GM20000 (cell line): Measurements from ENCODE around the gene TBL1X.

Experiments
- DNase-seq: peaks from one replicate; pipeline ENCODE4 v3.0.0; 2012; ENCODE audit warnings: low spot score
- TF ChIP-seq, protein P1 (sequence below): IDR thresholded peaks from 2 replicates; pipeline ENCODE4 v1.5.1; 2012; ENCODE audit warnings: mild to moderate bottlenecking, control low read depth; ENCODE audit errors: extremely low read depth, missing control alignments

Gene TBL1X

DNA sequence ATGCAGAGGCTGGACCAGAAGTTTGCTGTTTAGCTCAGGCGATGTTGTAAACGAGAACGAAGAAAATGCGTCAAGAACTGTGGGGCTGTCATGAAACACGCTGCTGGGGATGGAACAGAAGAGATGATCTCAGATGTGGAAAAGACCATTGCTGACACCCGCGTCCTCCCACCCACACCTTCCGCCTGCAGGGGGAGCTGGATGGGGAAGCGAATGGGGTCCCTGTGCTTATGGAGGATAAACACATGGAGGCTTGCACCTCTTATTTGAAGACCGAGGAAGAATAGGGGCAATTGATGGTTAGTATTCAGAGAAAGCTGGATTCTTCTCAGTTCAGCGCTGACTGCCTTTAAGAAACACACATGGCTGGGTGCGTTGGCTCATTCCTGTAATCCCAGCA is 236.9 kb downstream of the TBL1X start:
- TF ChIP-seq, protein P1, sequence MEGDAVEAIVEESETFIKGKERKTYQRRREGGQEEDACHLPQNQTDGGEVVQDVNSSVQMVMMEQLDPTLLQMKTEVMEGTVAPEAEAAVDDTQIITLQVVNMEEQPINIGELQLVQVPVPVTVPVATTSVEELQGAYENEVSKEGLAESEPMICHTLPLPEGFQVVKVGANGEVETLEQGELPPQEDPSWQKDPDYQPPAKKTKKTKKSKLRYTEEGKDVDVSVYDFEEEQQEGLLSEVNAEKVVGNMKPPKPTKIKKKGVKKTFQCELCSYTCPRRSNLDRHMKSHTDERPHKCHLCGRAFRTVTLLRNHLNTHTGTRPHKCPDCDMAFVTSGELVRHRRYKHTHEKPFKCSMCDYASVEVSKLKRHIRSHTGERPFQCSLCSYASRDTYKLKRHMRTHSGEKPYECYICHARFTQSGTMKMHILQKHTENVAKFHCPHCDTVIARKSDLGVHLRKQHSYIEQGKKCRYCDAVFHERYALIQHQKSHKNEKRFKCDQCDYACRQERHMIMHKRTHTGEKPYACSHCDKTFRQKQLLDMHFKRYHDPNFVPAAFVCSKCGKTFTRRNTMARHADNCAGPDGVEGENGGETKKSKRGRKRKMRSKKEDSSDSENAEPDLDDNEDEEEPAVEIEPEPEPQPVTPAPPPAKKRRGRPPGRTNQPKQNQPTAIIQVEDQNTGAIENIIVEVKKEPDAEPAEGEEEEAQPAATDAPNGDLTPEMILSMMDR, result no peak
- DNase-seq, result no peak

DNA sequence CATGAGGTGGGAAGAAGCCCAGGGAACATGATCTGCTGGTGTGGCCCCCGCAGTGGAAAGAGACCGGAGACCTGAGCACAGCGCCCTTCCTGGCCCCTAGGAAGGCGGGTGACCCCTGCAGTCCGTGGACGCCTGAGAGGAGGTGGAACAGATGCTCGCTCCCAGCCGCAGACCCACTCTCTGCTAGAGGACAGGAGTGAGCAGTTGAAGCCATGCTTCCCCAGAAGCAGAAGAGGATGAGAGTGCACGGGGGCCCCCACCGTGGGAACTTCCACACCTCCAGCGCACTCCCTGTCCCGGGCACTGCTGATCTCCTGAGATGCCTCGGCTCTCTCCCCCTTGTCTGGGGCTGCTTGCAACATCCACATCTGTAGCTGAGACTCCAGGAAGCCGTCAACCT is 238.5 kb downstream of the TBL1X start:
- DNase-seq, result no peak
- TF ChIP-seq, protein P1, result no peak

DNA sequence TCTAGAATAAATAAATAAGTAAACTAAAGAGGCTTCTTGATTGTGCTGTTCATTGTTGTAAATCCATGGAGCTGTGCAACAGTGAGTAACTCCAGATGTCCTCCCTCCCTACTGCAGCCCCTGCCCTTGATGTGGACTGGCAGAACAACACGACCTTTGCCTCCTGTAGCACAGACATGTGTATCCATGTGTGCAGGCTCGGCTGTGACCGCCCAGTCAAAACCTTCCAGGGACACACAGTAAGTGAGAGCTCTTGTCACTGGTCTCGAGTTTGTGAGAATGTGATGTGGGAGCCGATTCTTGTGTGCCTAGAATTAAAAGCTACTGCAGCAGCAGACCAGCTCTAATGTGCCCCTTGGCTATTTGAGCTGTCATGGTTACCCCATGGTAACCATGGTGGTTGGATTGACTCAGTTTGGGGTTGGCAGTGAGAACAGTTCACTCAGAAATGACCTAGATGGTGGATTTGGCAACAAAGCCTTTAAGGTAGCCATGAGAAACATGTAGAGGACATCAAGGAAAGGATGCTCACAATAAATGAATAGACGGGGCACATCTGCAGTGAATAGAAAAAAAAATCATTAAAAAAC is 240.1 kb downstream of the TBL1X start:
- TF ChIP-seq, protein P1, result no peak
- DNase-seq, result no peak

DNA sequence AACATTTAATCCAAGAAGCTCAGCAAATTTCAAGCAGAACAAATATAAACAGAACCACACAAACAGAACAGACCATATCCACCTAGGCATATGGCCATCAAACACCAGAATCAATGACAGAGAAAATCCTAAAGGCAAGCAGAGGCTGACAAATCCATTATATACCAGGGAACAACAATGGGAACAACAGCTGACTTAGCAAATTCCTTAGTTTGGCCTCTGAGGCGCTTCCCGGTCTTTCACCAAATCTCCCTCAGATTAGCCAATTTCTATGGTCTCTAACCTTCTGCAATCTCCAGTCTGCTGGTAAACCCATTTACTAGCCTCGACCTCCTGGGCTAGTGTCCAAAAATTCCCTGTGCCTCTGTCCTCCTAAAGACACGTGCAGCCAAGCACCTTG is 241.6 kb downstream of the TBL1X start:
- TF ChIP-seq, protein P1, result no peak
- DNase-seq, result no peak

DNA sequence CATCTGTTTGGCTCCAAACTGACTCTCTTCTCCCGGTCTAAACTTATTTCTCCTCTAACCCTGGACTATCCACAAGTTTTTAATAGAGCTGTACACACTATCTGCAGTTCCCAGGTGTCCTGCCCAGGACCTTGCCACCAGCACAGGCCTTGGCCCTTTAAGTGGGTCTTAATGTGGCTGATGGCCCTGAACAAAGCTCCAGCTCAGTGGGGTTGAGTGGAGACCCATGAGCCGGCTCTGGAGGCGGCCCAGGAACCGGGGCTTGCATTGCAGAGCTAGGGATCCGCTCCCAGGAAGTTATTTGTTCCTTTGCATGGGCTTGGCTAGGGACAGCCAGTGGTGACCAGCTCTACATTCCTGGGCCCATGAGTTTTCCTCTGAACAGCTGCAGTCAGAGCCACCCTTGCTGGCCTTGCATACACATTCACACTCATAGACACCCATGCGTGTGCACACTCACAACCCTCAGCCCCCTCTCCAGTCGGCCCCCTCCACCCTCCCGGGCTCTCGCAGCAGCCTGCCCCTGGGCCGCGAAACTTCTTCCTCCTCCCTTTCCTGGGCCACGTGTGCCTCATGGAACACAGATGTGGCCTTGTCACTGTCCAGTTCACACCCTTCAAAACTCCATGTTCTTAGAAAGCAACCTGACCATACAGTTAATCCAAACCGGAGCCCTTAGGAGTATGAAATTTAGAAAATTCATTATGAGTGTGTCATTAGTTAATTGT is 242.6 kb downstream of the TBL1X start:
- DNase-seq, result no peak
- TF ChIP-seq, protein P1, result no peak

DNA sequence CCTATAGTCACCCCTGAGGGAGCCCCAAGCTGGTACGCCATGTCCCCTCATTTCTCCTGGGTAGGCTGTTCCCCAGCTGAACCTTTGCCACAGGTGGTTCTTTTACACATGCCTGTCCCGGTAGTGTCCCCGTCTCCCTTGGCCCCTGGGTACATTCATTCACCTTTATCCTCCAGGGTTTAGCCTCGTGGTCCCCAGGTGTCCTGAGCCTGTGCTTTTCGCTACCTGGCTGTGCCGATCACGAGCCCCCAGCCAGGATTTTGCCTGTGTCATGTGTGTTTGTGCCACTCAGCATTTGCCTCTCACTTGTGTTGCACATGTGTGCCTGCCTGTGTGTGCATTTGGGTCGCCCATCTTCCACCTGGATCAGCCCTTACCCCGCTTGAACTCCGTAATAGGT is 243.2 kb downstream of the TBL1X start:
- TF ChIP-seq, protein P1, result no peak

DNA sequence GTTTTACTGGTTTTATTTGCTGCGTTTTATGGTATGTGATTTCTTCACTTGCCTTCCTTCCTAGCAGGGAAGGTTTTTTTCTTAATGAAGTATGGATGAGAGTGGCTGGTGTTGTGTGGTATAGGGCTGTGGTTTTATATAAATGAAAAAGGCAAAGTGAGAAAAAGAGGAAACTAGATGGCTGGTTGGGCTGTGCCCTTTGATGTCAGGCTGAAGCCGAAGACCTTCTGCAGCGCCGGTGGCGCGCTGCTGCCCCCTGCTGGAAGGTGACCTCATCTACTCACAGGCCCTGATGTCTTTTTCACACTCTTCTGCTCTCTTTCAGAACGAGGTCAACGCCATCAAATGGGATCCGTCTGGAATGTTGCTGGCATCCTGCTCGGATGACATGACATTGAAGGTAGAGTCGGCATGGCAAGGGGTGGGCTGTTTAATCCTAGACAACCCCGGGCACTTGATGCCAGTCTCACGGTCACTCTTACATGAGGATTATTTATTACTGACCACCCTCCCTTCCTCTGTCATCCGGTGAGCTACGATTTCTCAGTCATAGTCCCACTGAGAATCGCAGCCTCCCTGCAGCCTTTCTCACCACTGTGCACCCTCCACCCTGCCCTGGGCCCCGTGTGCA is 244.2 kb downstream of the TBL1X start:
- peak; percentile 65 for DNase-seq
- TF ChIP-seq, protein P1, result peak; percentile 44

More for the DNA sequence above, 243.2 kb downstream of the TBL1X start:
- DNase-seq, result no peak
